ES-I3 (cell line): ENCODE results near the gene SPTBN1.
"Not testable (repeated sequence)": the region's sequence is repeated elsewhere in the genome, so short reads cannot be mapped to it uniquely, and the experiment has no call there.

Experiments used
- H3K36me3 ChIP-seq: 2 replicates; pipeline ENCODE4 v1.6.1; 2013; ENCODE audit warnings: mild to moderate bottlenecking, low read length, control low read depth, moderate library complexity; ENCODE audit not compliant: insufficient read depth
- H3K4me1 ChIP-seq: 2 replicates; pipeline ENCODE4 v1.6.1; 2013; ENCODE audit warnings: mild to moderate bottlenecking, control low read depth, low read length; ENCODE audit not compliant: insufficient read depth
- H3K9ac ChIP-seq: 2 replicates; pipeline ENCODE4 v1.6.1; 2013; ENCODE audit warnings: low read depth, mild to moderate bottlenecking, low read length, moderate library complexity
- H3K9me3 ChIP-seq: 2 replicates; pipeline ENCODE4 v1.6.1; 2013; ENCODE audit warnings: mild to moderate bottlenecking, low read length, moderate library complexity; ENCODE audit not compliant: control insufficient read depth, insufficient read depth

SPTBN1 gene

GRCh38 chr2:54490863-54491262 is 34.7 kb downstream of the SPTBN1 start:
- H3K4me1 ChIP-seq, result no peaks in the 10 kb centered on the region
- no peaks in the 10 kb centered on the region; the same call in 1 of the 2 replicates for H3K9me3 ChIP-seq
- H3K36me3 ChIP-seq, result no peaks in the 10 kb centered on the region
- no peak overlapping the region for H3K9ac ChIP-seq

GRCh38 chr2:54492335-54492734 is 36.2 kb downstream of the SPTBN1 start:
- no peaks in the 10 kb centered on the region; the same call in 1 of the 2 replicates for H3K9me3 ChIP-seq
- H3K36me3 ChIP-seq, result no peaks in the 10 kb centered on the region
- H3K9ac ChIP-seq, result no peak overlapping the region
- peaks cover 4% of the 10 kb centered on the region for H3K4me1 ChIP-seq

GRCh38 chr2:54494087-54494486 is 38.0 kb downstream of the SPTBN1 start:
- no peaks in the 10 kb centered on the region for H3K36me3 ChIP-seq
- H3K4me1 ChIP-seq, result peaks cover 13% of the 10 kb centered on the region
- H3K9ac ChIP-seq, result no peak overlapping the region
- no peaks in the 10 kb centered on the region for H3K9me3 ChIP-seq

GRCh38 chr2:54496920-54497319 is 40.8 kb downstream of the SPTBN1 start:
- Histone ChIP-seq H3K9me3 (no peaks in the 10 kb centered on the region), H3K9ac (no peak overlapping the region), H3K36me3 (no peaks in the 10 kb centered on the region), H3K4me1 (peaks cover 13% of the 10 kb centered on the region)

GRCh38 chr2:54497763-54498680 is 41.9 kb downstream of the SPTBN1 start:
- peaks cover 18% of the 10 kb centered on the region for H3K4me1 ChIP-seq
- no peaks in the 10 kb centered on the region for H3K36me3 ChIP-seq
- no peak overlapping the region for H3K9ac ChIP-seq
- H3K9me3 ChIP-seq, result no peaks in the 10 kb centered on the region

- H3K4me1 ChIP-seq, result peaks cover 20% of the 10 kb centered on the region
- H3K9me3 ChIP-seq, result no peaks in the 10 kb centered on the region
- no peaks in the 10 kb centered on the region for H3K36me3 ChIP-seq
- no peak overlapping the region for H3K9ac ChIP-seq
Measured at GRCh38 chr2:54499661-54500060, 43.5 kb downstream of the SPTBN1 start.

GRCh38 chr2:54500404-54501205 is 44.5 kb downstream of the SPTBN1 start:
- H3K4me1 ChIP-seq, result peaks cover 20% of the 10 kb centered on the region
- no peaks in the 10 kb centered on the region for H3K9me3 ChIP-seq
- no peaks in the 10 kb centered on the region for H3K36me3 ChIP-seq
- H3K9ac ChIP-seq, result no peak overlapping the region

- H3K9me3 ChIP-seq, result no peaks in the 10 kb centered on the region
- peaks cover 12% of the 10 kb centered on the region for H3K4me1 ChIP-seq
- H3K9ac ChIP-seq, result no peak overlapping the region
- no peaks in the 10 kb centered on the region for H3K36me3 ChIP-seq
Measured at GRCh38 chr2:54502731-54503130, 46.6 kb downstream of the SPTBN1 start.

GRCh38 chr2:54503192-54503591 is 47.1 kb downstream of the SPTBN1 start:
- H3K4me1 ChIP-seq, result peaks cover 11% of the 10 kb centered on the region
- no peaks in the 10 kb centered on the region for H3K9me3 ChIP-seq
- no peaks in the 10 kb centered on the region for H3K36me3 ChIP-seq
- no peak overlapping the region for H3K9ac ChIP-seq

- Histone ChIP-seq H3K36me3 (no peaks in the 10 kb centered on the region), H3K4me1 (peaks cover 8% of the 10 kb centered on the region), H3K9me3 (no peaks in the 10 kb centered on the region), H3K9ac (no peak overlapping the region)
Measured at GRCh38 chr2:54503828-54504227, 47.7 kb downstream of the SPTBN1 start.

GRCh38 chr2:54504866-54505265 is 48.7 kb downstream of the SPTBN1 start:
- no peak overlapping the region for H3K9ac ChIP-seq
- H3K4me1 ChIP-seq, result peaks cover 6% of the 10 kb centered on the region
- no peaks in the 10 kb centered on the region for H3K9me3 ChIP-seq

GRCh38 chr2:54508541-54508940 is 52.4 kb downstream of the SPTBN1 start:
- no peaks in the 10 kb centered on the region for H3K9me3 ChIP-seq
- peaks cover 4% of the 10 kb centered on the region; the same call in 1 of the 2 replicates for H3K4me1 ChIP-seq
- H3K9ac ChIP-seq, result no peak overlapping the region
- no peaks in the 10 kb centered on the region for H3K36me3 ChIP-seq

More at GRCh38 chr2:54504866-54505265, 48.7 kb downstream of the SPTBN1 start:
- H3K36me3 ChIP-seq, result no peaks in the 10 kb centered on the region

GRCh38 chr2:54509043-54509442 is 52.9 kb downstream of the SPTBN1 start:
- H3K36me3 ChIP-seq, H3K9ac ChIP-seq, H3K9me3 ChIP-seq, H3K4me1 ChIP-seq: not testable (repeated sequence)

- H3K36me3 ChIP-seq, result no peaks in the 10 kb centered on the region
- H3K9ac ChIP-seq, result no peak overlapping the region
- H3K4me1 ChIP-seq, result peaks cover 4% of the 10 kb centered on the region; the same call in 1 of the 2 replicates
- no peaks in the 10 kb centered on the region for H3K9me3 ChIP-seq
Measured at GRCh38 chr2:54510916-54511315, 54.8 kb downstream of the SPTBN1 start.
